Activated naive CD8-positive, alpha-beta T cell treated with anti-CD3 and anti-CD28 coated beads, Interleukin-2, amount 50 U/mL, for 16 hours (primary cell): ENCODE measurements around the gene SEC24C.

Experiments
- DNase-seq: peaks from one replicate; pipeline ENCODE4 v3.0.0-alpha.2; 2020; ENCODE audit warnings: low read depth, low spot score

The SEC24C gene

DNA sequence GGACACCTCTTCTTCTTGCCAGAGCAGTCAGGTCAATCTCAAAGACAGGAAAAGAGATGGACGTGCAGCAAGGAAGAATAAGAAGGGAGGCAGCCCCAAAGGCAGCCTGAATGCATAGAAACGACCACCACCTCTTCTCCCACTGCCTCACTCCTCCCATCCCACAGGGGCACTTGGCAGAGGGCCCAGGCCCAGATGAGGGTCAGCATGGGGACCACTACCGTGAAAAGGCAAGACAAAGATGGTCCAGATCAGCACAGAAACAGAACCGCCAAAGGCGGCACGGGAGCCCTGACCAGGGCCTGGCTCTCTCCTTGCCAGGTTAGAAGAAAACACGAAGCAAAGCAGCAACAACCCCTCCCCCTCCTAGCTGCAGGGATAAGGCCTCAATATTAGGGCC lies 69.2 kb downstream of the SEC24C start:
- no peak for DNase-seq

DNA sequence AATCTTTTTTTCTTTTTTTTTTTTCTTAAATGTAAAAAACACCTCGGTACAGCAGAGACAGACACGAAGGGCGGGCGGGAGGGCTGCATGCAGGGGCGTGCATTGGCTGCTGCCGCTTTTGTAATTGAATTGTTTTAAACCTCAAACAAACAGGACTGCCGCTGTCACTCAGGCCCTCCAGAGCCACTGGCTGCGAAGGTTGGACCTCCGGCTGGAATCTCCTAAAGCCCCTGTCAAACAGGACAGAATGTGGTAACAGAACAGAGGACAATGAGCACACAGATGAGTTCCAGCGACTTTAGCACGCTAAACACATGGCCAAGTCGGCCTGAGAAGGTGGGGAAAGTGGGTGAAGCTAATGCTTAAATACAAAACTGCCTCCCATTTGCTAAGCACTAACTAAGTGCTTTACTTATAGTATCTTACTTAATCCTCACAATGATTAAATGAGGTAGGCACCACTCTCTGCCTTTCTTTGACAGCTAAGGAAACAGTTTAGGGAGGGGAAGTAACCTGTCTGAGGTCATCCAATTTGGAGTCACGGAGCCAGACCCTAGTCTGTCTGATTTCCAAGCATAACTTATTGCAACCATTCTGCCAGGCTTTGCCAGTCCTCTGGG lies 70.2 kb downstream of the SEC24C start:
- DNase-seq: no peak

DNA sequence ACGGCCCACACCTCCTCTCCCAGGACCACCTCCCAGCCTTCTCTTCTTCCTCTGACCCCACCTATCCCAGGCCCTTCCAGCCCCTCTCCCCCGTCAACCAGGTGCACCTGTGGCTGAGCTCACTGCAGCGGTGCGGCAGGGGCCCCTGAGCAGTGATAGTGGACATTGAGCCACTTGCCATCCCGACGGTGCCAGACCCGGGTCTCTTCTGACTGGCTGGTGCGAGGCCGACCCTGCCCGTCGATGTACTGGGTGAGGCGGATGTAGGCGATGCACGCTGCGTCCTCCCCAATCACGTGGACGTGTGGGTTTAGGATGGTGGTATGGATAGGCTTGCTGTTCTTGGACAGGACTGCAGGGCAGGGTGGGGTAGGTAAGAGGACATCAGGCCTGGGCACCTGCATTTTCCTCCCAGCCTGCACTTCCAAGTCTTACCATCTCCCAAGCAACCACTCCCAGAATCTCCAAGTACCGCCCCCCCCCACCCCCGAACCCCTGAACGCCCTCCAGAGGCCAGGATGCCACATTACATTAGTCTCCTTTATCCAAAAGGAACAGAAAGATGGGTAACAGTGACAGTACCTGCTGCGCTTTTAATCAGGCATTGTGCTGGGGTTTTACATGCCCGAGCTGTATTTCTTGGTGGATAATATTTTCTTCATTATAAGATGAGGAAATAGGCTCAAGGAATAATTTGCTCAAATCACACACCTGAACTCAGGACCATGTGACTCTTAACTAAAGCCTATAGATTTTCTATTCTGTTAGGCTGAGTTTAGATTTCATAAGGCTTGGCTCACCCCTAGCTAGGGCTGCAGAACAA lies 70.9 kb downstream of the SEC24C start:
- no peak for DNase-seq

DNA sequence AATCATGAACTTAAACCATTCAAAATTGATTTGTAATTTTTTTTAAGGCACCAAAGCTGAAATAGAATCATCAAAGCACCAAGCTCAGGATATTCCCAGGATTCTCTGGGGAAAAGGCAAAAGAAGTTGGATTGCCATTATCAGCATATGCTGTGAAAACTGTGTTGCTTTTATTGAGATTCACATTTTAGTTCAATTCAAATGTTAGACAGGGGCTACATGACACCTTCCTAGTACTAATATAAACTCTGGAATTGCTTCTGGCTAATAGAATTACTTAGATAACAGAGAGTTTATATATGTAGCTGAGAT lies 71.5 kb downstream of the SEC24C start:
- no peak for DNase-seq

DNA sequence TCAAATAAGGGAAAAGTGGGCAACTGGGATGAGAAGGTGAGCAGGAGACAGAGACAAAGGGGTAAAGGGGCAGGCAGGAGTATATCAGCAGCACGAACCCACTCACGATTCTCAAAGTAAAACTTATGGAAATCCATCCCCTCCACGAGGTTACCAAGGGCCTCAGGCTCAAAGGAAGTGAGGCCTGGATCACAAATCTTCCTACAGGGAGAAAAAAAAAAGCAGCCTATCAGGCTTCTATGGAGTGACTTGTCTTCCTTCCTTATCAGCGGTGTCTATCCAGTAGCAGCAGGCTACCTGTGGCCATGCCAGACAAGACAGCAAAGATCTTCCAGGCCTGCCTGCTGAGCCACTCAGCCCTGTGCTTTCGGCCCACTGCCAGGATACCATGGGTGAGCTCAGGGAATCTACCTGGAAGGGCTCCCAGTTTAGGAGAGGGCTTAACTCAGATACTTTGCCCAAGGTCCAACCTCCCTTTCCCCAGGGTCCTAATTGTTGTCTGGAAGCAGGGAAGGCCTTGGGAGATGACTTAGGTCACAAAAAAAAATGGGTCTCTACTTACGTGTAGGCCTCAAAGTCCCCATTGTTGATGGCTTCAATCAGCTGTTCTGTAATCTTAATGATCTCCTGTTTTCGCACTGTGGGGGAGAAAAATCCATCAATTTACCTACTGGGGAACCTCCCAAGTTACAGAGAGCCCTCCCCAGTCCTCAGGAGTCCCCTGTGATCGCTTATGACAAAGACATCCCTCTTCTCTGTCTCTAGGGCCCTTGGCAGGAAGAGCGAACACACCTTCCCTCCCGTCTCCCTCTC lies 73.0 kb downstream of the SEC24C start:
- DNase-seq: no peak

DNA sequence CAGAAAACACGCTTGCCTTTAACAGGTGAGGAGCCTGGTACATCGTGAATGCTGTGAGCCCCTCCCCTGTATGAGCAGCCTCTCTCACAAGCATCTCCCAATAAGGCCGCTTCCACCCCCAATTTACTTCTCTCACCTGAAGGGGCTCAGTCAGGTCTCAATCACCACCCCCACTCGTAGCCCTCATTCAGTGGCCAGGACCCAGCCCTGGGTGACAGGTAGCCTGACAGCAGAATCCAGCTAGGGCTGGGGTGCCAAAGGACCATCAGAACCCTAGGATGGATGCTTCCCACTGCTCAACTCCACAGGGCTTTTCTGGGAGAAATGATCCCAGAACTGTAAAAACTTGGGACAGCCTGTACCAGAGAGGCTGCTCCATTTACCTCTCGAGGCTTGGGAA lies 73.7 kb downstream of the SEC24C start:
- no peak for DNase-seq

DNA sequence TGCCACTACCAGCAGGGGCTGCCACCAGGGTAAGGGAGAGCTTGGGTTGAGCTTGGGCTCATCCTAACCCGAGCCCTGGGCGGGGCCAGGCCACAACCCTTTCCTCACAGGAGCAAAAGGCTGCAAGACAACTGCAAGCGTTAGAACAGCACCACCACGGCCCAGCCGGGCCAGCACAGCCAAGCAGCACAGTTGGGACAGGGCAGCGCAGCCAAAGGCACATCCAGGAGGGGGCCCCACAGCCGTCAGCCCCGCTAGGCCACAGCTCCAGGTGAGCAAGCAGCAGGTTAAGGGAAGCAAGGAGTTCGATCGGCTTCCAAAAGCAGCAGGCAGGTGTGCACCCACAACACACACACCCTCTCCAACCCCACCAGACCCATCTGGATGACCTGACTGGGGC lies 74.2 kb downstream of the SEC24C start:
- DNase-seq: no peak

DNA sequence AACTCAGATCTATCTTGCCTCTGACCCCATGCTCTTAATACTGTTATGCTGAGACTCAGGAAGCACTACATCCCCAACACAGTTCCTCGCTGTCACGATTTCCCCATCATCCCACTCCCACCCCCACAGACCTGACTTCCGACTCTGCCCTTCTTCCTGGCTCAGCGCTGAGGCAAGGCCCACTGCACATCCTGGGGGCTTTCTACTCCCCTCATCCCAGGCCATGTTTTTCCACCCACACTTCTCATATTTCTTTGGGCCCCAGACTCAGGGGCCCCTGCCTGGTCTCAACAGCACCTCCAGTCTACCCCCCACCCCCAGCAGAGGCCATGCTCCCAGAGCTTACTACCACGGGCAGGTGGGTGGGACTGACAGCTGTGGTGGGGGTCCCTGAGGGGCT lies 74.9 kb downstream of the SEC24C start:
- no peak for DNase-seq

DNA sequence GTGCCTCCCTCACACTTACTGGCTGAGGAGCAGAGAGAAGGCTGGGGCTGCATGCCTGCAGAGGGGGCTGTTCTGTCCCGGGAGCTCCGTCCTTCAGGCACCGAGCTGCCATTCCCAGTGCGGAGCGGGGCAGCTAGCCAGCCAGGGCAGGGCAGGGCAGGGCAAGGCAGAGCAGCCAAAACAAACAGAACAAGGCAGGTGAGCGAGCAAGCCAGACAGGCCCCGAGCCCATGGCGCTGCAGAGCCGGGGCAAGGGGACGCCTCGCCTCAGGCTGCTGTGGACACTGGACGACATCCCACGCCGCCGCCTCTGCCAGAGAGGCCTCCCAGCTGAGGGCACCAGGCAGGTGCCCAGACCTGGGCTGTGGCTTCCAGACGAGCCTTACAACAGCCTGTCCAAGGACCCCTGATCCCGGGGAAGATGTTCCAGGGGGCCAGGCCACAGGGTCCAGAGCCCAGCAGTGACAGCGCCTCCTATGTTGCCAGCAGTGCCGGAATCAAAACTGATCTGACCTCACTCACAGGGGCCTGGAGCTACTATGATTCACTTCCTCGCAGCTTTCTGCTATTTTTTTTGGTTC lies 75.4 kb downstream of the SEC24C start:
- no peak for DNase-seq
